ENCODE measurements around the gene MICAL2. TPM values are rescaled to one million over a fixed set of nuclear protein-coding genes. Genes with fewer than 3 reads are reported as not detected.

The MICAL2 gene
- total RNA-seq, 2 donors from 2014 or later, result 1.5 to 1.9 TPM

DNA sequence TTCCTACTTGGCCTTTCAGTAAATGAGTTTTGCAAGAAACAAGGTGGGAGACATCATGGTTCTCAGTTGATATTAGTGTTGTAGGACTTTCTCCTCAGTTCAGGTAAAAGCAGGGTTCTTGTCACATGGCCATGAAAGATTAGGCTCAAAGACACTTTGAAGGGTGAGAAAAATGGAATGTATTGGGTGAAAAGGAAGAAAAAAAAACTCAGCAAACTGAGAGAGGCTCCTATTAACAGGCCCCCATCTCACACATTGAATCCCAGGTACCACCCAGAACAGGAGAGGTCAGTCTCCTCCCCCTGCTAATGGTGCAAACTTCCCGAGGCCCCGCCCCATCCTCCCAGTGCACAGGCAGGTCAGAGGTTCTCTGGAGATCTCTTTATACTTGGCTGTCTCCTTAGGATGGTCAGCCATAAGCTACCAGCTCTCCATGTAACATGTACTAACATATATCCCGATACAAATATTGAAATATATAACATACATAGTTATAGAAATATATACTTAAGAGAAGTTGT lies 62.2 kb downstream of the MICAL2 start:
- H3K9me3 ChIP-seq (ENCODE audit: control insufficient read depth, low read length), result no peaks in the 10 kb centered on the region
- no peak overlapping the region for H3K27ac ChIP-seq (ENCODE audit: low read depth, low read length)
- peak; percentile 60 for DNase-seq
- no peaks in the 10 kb centered on the region for H3K4me1 ChIP-seq (ENCODE audit: control insufficient read depth, insufficient read depth, low read length)
- H3K27ac Mint-ChIP-seq, result no peak overlapping the region
- H3K36me3 Mint-ChIP-seq (ENCODE audit: low read depth), result no peaks in the 10 kb centered on the region
- H3K9me3 Mint-ChIP-seq, result no peaks in the 10 kb centered on the region
- TF ChIP-seq, protein P1, sequence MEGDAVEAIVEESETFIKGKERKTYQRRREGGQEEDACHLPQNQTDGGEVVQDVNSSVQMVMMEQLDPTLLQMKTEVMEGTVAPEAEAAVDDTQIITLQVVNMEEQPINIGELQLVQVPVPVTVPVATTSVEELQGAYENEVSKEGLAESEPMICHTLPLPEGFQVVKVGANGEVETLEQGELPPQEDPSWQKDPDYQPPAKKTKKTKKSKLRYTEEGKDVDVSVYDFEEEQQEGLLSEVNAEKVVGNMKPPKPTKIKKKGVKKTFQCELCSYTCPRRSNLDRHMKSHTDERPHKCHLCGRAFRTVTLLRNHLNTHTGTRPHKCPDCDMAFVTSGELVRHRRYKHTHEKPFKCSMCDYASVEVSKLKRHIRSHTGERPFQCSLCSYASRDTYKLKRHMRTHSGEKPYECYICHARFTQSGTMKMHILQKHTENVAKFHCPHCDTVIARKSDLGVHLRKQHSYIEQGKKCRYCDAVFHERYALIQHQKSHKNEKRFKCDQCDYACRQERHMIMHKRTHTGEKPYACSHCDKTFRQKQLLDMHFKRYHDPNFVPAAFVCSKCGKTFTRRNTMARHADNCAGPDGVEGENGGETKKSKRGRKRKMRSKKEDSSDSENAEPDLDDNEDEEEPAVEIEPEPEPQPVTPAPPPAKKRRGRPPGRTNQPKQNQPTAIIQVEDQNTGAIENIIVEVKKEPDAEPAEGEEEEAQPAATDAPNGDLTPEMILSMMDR (conservative IDR thresholded peaks at IDR 0.05), result no peak
- no peak overlapping the region for H3K9ac ChIP-seq (ENCODE audit: extremely low read depth, low read length, poor library complexity, severe bottlenecking)
- H3K4me3 Mint-ChIP-seq, result no peak overlapping the region
- no peak overlapping the region for H3K4me3 ChIP-seq (ENCODE audit: low read length)
- no peaks in the 10 kb centered on the region for H3K4me1 Mint-ChIP-seq
- WGBS, 2 experiments (ENCODE audit: insufficient coverage in 1 of 2, insufficient read length in 1 of 2), result 83 to 100% methylated on average over 1 to 2 of the region's 3 CpGs
- no peaks in the 10 kb centered on the region for H3K27me3 Mint-ChIP-seq (ENCODE audit: insufficient read depth)
- no peaks in the 10 kb centered on the region for H3K27me3 ChIP-seq (ENCODE audit: control insufficient read depth, insufficient read depth, low read length, poor library complexity, severe bottlenecking)
- no peaks in the 10 kb centered on the region for H3K36me3 ChIP-seq (ENCODE audit: control insufficient read depth, insufficient read depth, low read length)

DNA sequence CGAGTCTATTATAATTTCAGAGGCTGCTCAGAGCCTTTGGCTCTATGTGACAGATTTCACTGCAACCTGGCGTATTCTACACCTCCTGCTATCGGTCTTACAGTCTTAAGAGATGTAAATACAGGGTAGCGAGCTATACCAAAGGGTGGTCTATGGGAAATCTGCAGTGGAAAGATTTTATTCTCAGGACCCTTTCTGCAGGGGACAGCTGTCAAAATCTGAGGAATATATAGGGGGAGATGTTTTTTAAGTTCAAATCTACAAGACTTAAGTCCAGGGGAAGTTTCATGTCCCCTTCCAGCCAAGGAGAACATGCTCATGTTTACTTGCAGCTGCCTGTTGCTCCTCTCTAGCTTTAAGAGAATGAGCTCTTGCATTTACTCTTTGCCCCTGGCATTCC lies 62.7 kb downstream of the MICAL2 start:
- 83% methylated on average over 4 of the region's 4 CpGs for WGBS, 2 experiments (ENCODE audit: insufficient coverage in 1 of 2, insufficient read length in 1 of 2)
- Mint-ChIP-seq H3K27ac (no peak overlapping the region), H3K4me3 (no peak overlapping the region), H3K4me1 (peaks cover 3% of the 10 kb centered on the region), H3K27me3 (ENCODE audit: insufficient read depth) (no peaks in the 10 kb centered on the region), H3K36me3 (ENCODE audit: low read depth) (no peaks in the 10 kb centered on the region), H3K9me3 (no peaks in the 10 kb centered on the region)
- H3K4me1 ChIP-seq (ENCODE audit: control insufficient read depth, insufficient read depth, low read length), result peaks cover 3% of the 10 kb centered on the region
- no peak overlapping the region for H3K27ac ChIP-seq (ENCODE audit: low read depth, low read length)
- H3K9ac ChIP-seq (ENCODE audit: extremely low read depth, low read length, poor library complexity, severe bottlenecking), result no peak overlapping the region
- H3K27me3 ChIP-seq (ENCODE audit: control insufficient read depth, insufficient read depth, low read length, poor library complexity, severe bottlenecking), result no peaks in the 10 kb centered on the region
- no peak for DNase-seq
- no peak overlapping the region for H3K4me3 ChIP-seq (ENCODE audit: low read length)
- H3K9me3 ChIP-seq (ENCODE audit: control insufficient read depth, low read length), result no peaks in the 10 kb centered on the region
- TF ChIP-seq, protein P1 (conservative IDR thresholded peaks at IDR 0.05), result no peak
- H3K36me3 ChIP-seq (ENCODE audit: control insufficient read depth, insufficient read depth, low read length), result no peaks in the 10 kb centered on the region

DNA sequence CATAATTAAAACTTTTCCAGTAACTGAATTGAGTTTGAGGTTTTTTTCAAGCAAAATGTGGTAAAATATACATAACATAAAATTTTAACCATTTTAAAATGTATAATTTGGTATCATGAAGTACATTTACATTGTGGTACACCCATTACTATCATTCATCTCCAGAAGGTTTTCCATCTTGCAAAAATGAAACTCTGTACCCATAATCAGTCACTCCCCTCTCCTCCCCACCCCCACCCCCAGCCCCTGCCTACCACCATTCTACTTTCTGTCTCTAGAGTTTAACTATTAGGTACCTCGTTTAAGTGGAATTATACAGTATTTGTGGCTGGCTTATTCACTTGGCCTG lies 63.7 kb downstream of the MICAL2 start:
- TF ChIP-seq, protein P1 (conservative IDR thresholded peaks at IDR 0.05), result no peak
- Histone ChIP-seq H3K9me3 (ENCODE audit: control insufficient read depth, low read length) (no peaks in the 10 kb centered on the region), H3K27me3 (ENCODE audit: control insufficient read depth, insufficient read depth, low read length, poor library complexity, severe bottlenecking) (no peaks in the 10 kb centered on the region), H3K4me3 (ENCODE audit: low read length) (no peak overlapping the region), H3K36me3 (ENCODE audit: control insufficient read depth, insufficient read depth, low read length) (no peaks in the 10 kb centered on the region), H3K4me1 (ENCODE audit: control insufficient read depth, insufficient read depth, low read length) (peaks cover 3% of the 10 kb centered on the region), H3K9ac (ENCODE audit: extremely low read depth, low read length, poor library complexity, severe bottlenecking) (no peak overlapping the region), H3K27ac (ENCODE audit: low read depth, low read length) (no peak overlapping the region)
- Mint-ChIP-seq H3K36me3 (ENCODE audit: low read depth) (no peaks in the 10 kb centered on the region), H3K9me3 (no peaks in the 10 kb centered on the region), H3K27me3 (ENCODE audit: insufficient read depth) (no peaks in the 10 kb centered on the region), H3K27ac (no peak overlapping the region), H3K4me1 (peaks cover 8% of the 10 kb centered on the region), H3K4me3 (no peak overlapping the region)
- WGBS, 2 experiments (ENCODE audit: insufficient coverage in 1 of 2, insufficient read length in 1 of 2), result 100% methylated on average over 1 of the region's 1 CpG; no CpG with 5 or more reads in 1 of the 2 experiments
- no peak for DNase-seq
